Upper lobe of left lung (tissue), 4 donors: Measurements from ENCODE around the gene ADAMTS12.

Experiments used
- POLR2A ChIP-seq, 4 donors: fragments of 450-650 bp; IDR thresholded peaks; one replicate each; pipeline ENCODE4 v1.5.1; 2016 to 2017; ENCODE audit warnings: antibody characterized with exemption in 4 of 4, mild to moderate bottlenecking in 2 of 4
- POLR2AphosphoS5 ChIP-seq, 2 donors: sonication (generic); formaldehyde crosslinking; IDR thresholded peaks; one replicate each; pipeline ENCODE4 v1.5.1; 2017; ENCODE audit warnings: antibody characterized with exemption in 2 of 2

- TF ChIP-seq POLR2A (IDR thresholded peaks at IDR 0.05) = no peak
- no peak for TF ChIP-seq POLR2AphosphoS5 (IDR thresholded peaks at IDR 0.05)
Observed at GRCh38 chr5:33476992-33477391, 414.8 kb downstream of the ADAMTS12 start.
